Sigmoid colon (tissue), 4 donors: ENCODE results near the gene EPAS1.

Source experiments
- EP300 ChIP-seq, 4 donors: sonication (generic); formaldehyde crosslinking; IDR thresholded peaks; one replicate each; pipeline ENCODE4 v1.6.1; 2017; ENCODE audit warnings: antibody characterized with exemption in 4 of 4
- POLR2AphosphoS5 ChIP-seq, 4 donors: sonication (generic); formaldehyde crosslinking; IDR thresholded peaks; one replicate each; pipeline ENCODE4 v1.6.1; 2017; ENCODE audit warnings: antibody characterized with exemption in 4 of 4

DNA sequence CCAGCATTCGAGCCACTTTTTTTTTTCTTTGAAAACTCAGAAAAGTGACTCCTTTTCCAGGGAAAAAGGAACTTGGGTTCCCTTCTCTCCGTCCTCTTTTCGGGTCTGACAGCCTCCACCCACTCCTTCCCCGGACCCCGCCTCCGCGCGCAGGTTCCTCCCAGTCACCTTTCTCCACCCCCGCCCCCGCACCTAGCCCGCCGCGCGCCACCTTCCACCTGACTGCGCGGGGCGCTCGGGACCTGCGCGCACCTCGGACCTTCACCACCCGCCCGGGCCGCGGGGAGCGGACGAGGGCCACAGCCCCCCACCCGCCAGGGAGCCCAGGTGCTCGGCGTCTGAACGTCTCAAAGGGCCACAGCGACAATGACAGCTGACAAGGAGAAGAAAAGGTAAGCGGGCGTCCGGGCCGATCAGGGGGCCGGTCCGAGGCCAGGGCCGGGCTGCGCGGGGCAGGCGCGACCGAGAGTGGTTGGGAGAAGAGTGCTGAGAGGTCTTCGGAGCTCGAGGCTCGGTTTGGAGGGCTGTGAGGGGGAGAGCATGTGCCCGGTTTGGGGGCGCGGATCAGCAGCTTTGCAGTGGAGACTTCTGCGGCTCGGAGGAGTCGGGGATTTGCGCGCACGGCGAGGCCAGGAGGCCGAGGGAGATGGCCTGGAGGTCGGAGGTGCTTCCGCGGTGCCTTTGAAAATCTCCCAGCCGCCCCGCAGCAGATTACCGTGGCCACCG lies 502 bp downstream of the EPAS1 start:
- TF ChIP-seq EP300 (IDR thresholded peaks at IDR 0.05): no peak
- no peak for TF ChIP-seq POLR2AphosphoS5 (IDR thresholded peaks at IDR 0.05)
